Measurements from ENCODE around the gene EI24. TPM values are rescaled to one million over a fixed set of nuclear protein-coding genes. Genes with fewer than 3 reads are reported as not detected.
"Not testable (repeated sequence)": the region's sequence is repeated elsewhere in the genome, so short reads cannot be mapped to it uniquely, and the experiment has no call there.

EI24 gene
- total and polyA plus RNA-seq, 2 donors (not counting 1 experiment from before 2014, with no cell fraction given), result 12.9 to 21.9 TPM

- H2AFZ ChIP-seq (ENCODE audit: insufficient read depth, low read depth, low read length, poor library complexity, severe bottlenecking), result no peak overlapping the region
- no peak overlapping the region for H3K4me2 ChIP-seq (replicated peaks; ENCODE audit: low read depth, low read length, poor library complexity, severe bottlenecking)
- Mint-ChIP-seq H3K4me1 (no peaks in the 10 kb centered on the region), H3K27ac (no peak overlapping the region), H3K27me3 (peaks cover 21% of the 10 kb centered on the region), H3K9me3 (ENCODE audit: insufficient read depth) (no peaks in the 10 kb centered on the region), H3K4me3 (no peak overlapping the region)
- no peaks in the 10 kb centered on the region for H3K79me2 ChIP-seq (ENCODE audit: control insufficient read depth, insufficient read depth, low read length)
- no peak for TF ChIP-seq EZH2 (IDR thresholded peaks at IDR 0.05; ENCODE audit: borderline replicate concordance, insufficient read depth, low read depth, low read length, poor library complexity, severe bottlenecking)
- TF ChIP-seq, protein P1, sequence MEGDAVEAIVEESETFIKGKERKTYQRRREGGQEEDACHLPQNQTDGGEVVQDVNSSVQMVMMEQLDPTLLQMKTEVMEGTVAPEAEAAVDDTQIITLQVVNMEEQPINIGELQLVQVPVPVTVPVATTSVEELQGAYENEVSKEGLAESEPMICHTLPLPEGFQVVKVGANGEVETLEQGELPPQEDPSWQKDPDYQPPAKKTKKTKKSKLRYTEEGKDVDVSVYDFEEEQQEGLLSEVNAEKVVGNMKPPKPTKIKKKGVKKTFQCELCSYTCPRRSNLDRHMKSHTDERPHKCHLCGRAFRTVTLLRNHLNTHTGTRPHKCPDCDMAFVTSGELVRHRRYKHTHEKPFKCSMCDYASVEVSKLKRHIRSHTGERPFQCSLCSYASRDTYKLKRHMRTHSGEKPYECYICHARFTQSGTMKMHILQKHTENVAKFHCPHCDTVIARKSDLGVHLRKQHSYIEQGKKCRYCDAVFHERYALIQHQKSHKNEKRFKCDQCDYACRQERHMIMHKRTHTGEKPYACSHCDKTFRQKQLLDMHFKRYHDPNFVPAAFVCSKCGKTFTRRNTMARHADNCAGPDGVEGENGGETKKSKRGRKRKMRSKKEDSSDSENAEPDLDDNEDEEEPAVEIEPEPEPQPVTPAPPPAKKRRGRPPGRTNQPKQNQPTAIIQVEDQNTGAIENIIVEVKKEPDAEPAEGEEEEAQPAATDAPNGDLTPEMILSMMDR (IDR thresholded peaks at IDR 0.05), result no peak
- no peaks in the 10 kb centered on the region for H3K4me1 ChIP-seq (ENCODE audit: control insufficient read depth in 2 of 2, insufficient read depth in 2 of 2, low read length in 2 of 2)
- intact Hi-C loops (cut with micrococcal nuclease), result no loop called here
- ChIA-PET POLR2A (interaction anchor here (0.8 kb wide), 1 partner anchor 137 kb away, joined by 3 read pairs; no protein-coding TSS in a partner anchor), CTCF (no interaction called here)
- ATAC-seq (ENCODE audit: low read depth) (no peak), DNase-seq (no peak)
- no peaks in the 10 kb centered on the region for H3K36me3 ChIP-seq (replicated peaks in 1 of 2; ENCODE audit: control extremely low read depth in 1 of 2, control insufficient read depth in 1 of 2, extremely low read depth in 1 of 2, insufficient read depth in 2 of 2, low read length in 1 of 2)
- WGBS (ENCODE audit: insufficient coverage), result 100% methylated on average over 2 of the region's 3 CpGs
- no peak overlapping the region for H3K4me3 ChIP-seq (ENCODE audit: control extremely low read depth in 1 of 5, extremely low read depth in 1 of 5, insufficient read depth in 1 of 5, low read depth in 2 of 5, low read length in 4 of 5)
- no peaks in the 10 kb centered on the region for H3K9me3 ChIP-seq (ENCODE audit: control extremely low read depth in 1 of 3, control insufficient read depth in 2 of 3, insufficient read depth in 1 of 3, low read length in 2 of 3)
- no peak overlapping the region for H3K27ac ChIP-seq (ENCODE audit: low read length in 2 of 2)
- peaks cover 0 to 5% (median 1%) of the 10 kb centered on the region in 4 experiments for H3K27me3 ChIP-seq (replicated peaks in 1 of 4; ENCODE audit: control extremely low read depth in 1 of 4, control insufficient read depth in 3 of 4, insufficient read depth in 4 of 4, low read length in 3 of 4)
- no peak overlapping the region for H3K9ac ChIP-seq (ENCODE audit: low read length)
- H4K20me1 ChIP-seq (ENCODE audit: control insufficient read depth, insufficient read depth, low read length, poor library complexity, severe bottlenecking), result no peaks in the 10 kb centered on the region
These were observed 36.6 kb upstream of the EI24 start for GRCh38 chr11:125532668-125533067.

DNA sequence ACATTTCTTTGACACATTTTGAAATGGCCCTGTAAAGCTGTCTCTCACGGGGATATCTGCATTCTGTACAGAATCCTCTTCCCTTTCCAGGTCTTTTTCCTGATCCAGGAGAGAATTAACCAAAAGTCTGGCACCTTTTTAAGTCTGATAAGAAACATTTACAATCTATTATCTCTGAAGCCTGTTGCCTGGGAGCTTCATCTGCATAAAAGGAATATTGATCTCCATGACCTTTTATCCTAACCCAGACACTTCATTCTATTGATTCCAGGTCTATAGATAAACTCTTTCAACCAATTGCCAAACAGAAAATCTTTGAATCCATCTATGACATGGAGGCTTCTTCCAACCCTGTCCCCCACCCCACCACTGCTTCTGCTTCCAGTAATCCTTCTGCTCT lies 33.7 kb upstream of the EI24 start:
- Mint-ChIP-seq H3K4me3 (no peak overlapping the region), H3K27ac (no peak overlapping the region), H3K9me3 (ENCODE audit: insufficient read depth) (no peaks in the 10 kb centered on the region), H3K4me1 (no peaks in the 10 kb centered on the region), H3K27me3 (peaks cover 17% of the 10 kb centered on the region)
- Histone ChIP-seq H3K27ac (ENCODE audit: low read length in 2 of 2) (no peak overlapping the region), H3K4me2 (replicated peaks; ENCODE audit: low read depth, low read length, poor library complexity, severe bottlenecking) (no peak overlapping the region), H3K4me3 (ENCODE audit: control extremely low read depth in 1 of 5, extremely low read depth in 1 of 5, insufficient read depth in 1 of 5, low read depth in 2 of 5, low read length in 4 of 5) (no peak overlapping the region), H3K27me3 (replicated peaks in 1 of 4; ENCODE audit: control extremely low read depth in 1 of 4, control insufficient read depth in 3 of 4, insufficient read depth in 4 of 4, low read length in 3 of 4) (peaks cover 0 to 5% (median 1%) of the 10 kb centered on the region in 4 experiments), H3K4me1 (ENCODE audit: control insufficient read depth in 2 of 2, insufficient read depth in 2 of 2, low read length in 2 of 2) (no peaks in the 10 kb centered on the region), H3K9ac (ENCODE audit: low read length) (no peak overlapping the region), H3K9me3 (ENCODE audit: control extremely low read depth in 1 of 3, control insufficient read depth in 2 of 3, insufficient read depth in 1 of 3, low read length in 2 of 3) (no peaks in the 10 kb centered on the region), H3K36me3 (replicated peaks in 1 of 2; ENCODE audit: control extremely low read depth in 1 of 2, control insufficient read depth in 1 of 2, extremely low read depth in 1 of 2, insufficient read depth in 2 of 2, low read length in 1 of 2) (no peaks in the 10 kb centered on the region), H4K20me1 (ENCODE audit: control insufficient read depth, insufficient read depth, low read length, poor library complexity, severe bottlenecking) (no peaks in the 10 kb centered on the region), H2AFZ (ENCODE audit: insufficient read depth, low read depth, low read length, poor library complexity, severe bottlenecking) (no peak overlapping the region), H3K79me2 (ENCODE audit: control insufficient read depth, insufficient read depth, low read length) (no peaks in the 10 kb centered on the region)
- 67% methylated on average over 1 of the region's 1 CpG for WGBS (ENCODE audit: insufficient coverage)
- intact Hi-C loops (cut with micrococcal nuclease), result no loop called here
- POLR2A ChIA-PET, result no interaction called here
- CTCF ChIA-PET, result no interaction called here
- no peak for ATAC-seq (ENCODE audit: low read depth)
- DNase-seq, result no peak
- no peak for TF ChIP-seq EZH2 (IDR thresholded peaks at IDR 0.05; ENCODE audit: borderline replicate concordance, insufficient read depth, low read depth, low read length, poor library complexity, severe bottlenecking)
- TF ChIP-seq, protein P1 (IDR thresholded peaks at IDR 0.05), result no peak

GRCh38 chr11:125536834-125537233 lies 32.4 kb upstream of the EI24 start:
- H3K4me1 Mint-ChIP-seq; H3K27ac Mint-ChIP-seq; POLR2A ChIA-PET; CTCF ChIA-PET; H3K79me2 ChIP-seq (ENCODE audit: control insufficient read depth, insufficient read depth, low read length); H2AFZ ChIP-seq (ENCODE audit: insufficient read depth, low read depth, low read length, poor library complexity, severe bottlenecking); DNase-seq; H3K27me3 ChIP-seq (replicated peaks in 1 of 4; ENCODE audit: control extremely low read depth in 1 of 4, control insufficient read depth in 3 of 4, insufficient read depth in 4 of 4, low read length in 3 of 4); H3K9me3 ChIP-seq (ENCODE audit: control extremely low read depth in 1 of 3, control insufficient read depth in 2 of 3, insufficient read depth in 1 of 3, low read length in 2 of 3); intact Hi-C loops (cut with micrococcal nuclease); H3K36me3 ChIP-seq (replicated peaks in 1 of 2; ENCODE audit: control extremely low read depth in 1 of 2, control insufficient read depth in 1 of 2, extremely low read depth in 1 of 2, insufficient read depth in 2 of 2, low read length in 1 of 2); H3K4me3 Mint-ChIP-seq; H3K4me1 ChIP-seq (ENCODE audit: control insufficient read depth in 2 of 2, insufficient read depth in 2 of 2, low read length in 2 of 2); ATAC-seq (ENCODE audit: low read depth); H4K20me1 ChIP-seq (ENCODE audit: control insufficient read depth, insufficient read depth, low read length, poor library complexity, severe bottlenecking); H3K27ac ChIP-seq (ENCODE audit: low read length in 2 of 2); H3K4me2 ChIP-seq (replicated peaks; ENCODE audit: low read depth, low read length, poor library complexity, severe bottlenecking); H3K9ac ChIP-seq (ENCODE audit: low read length); H3K4me3 ChIP-seq (ENCODE audit: control extremely low read depth in 1 of 5, extremely low read depth in 1 of 5, insufficient read depth in 1 of 5, low read depth in 2 of 5, low read length in 4 of 5); H3K9me3 Mint-ChIP-seq (ENCODE audit: insufficient read depth): not testable (repeated sequence)
- H3K27me3 Mint-ChIP-seq, result peaks cover 17% of the 10 kb centered on the region
- WGBS (ENCODE audit: insufficient coverage), result no CpG with 5 or more reads among the region's 19 CpGs
